Astrocyte of the cerebellum (primary cell): Measurements from ENCODE around the gene PMEL.

ENCODE experiments used
- DNase-seq: peaks from one replicate; pipeline ENCODE4 v3.0.0-alpha.2; 2011; ENCODE audit warnings: low read depth
- H3K4me3 ChIP-seq: 2 replicates; pipeline ENCODE4 v1.5.1; 2011; ENCODE audit warnings: mild to moderate bottlenecking, low read depth, low read length, moderate library complexity
- in situ Hi-C: cut with HindIII; loops from 2 replicates; pipeline ENCODE4 v1.10.0; 2017; ENCODE audit warnings: low sequenced_read_pairs
- TF ChIP-seq, protein P1 (sequence below): IDR thresholded peaks from 2 replicates; pipeline ENCODE4 v1.5.1; 2012; ENCODE audit warnings: low read length, low read depth, moderate library complexity, mild to moderate bottlenecking; ENCODE audit errors: missing control alignments

PMEL gene

DNA sequence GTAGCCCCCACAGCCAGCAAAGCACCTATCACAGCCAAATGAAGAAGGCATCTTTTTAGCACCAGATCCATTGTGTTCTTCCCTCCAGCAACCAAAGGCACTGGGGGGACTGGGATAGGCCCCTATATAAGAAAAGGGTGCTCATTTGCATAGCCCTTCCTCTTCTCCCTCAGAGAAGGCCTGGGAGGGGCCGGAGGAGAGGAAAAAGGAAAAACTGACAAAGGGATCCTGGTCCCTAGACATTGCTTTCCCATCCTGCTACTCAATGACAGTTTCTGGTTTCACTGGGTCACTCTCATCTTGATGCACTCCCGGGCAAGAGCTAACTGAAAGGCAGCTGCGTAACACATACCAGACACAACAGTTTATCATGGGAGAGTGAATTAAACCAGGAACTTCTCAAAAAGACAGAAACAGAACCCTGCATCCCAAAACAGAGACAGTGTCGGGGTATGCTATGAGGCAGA, at the start of gene PMEL:
PMEL (minus strand) TSS at position 102 of the 467 bp plus-strand sequence; CDS start at position 71, 31 bp downstream.
- H3K4me3 ChIP-seq: peak within 1 kb of the TSS; percentile 84
- in situ Hi-C loops: no loop called here
- DNase-seq: no peak
- TF ChIP-seq, protein P1, sequence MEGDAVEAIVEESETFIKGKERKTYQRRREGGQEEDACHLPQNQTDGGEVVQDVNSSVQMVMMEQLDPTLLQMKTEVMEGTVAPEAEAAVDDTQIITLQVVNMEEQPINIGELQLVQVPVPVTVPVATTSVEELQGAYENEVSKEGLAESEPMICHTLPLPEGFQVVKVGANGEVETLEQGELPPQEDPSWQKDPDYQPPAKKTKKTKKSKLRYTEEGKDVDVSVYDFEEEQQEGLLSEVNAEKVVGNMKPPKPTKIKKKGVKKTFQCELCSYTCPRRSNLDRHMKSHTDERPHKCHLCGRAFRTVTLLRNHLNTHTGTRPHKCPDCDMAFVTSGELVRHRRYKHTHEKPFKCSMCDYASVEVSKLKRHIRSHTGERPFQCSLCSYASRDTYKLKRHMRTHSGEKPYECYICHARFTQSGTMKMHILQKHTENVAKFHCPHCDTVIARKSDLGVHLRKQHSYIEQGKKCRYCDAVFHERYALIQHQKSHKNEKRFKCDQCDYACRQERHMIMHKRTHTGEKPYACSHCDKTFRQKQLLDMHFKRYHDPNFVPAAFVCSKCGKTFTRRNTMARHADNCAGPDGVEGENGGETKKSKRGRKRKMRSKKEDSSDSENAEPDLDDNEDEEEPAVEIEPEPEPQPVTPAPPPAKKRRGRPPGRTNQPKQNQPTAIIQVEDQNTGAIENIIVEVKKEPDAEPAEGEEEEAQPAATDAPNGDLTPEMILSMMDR: no peak

DNA sequence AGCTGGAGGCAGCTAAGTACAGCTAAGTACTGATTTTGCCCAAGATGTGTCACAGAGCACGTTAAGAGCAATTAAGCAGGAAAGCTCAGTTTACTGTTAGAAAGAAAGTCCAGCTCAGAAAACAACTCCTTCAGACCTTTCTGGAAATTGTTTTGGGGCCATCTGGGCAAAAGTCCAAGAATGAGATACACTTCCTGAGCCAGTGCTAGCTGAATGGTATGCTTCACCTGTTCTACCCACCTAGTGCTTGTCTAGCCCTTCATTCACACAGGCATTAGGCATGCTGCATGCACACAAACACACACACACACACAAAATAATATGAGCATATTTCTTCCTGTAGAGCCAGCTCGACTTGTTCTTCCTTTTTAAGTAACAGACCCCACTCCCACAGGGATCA, 48.4 kb upstream of the PMEL start:
- in situ Hi-C loops: no loop called here
- H3K4me3 ChIP-seq: no peak overlapping the region
- TF ChIP-seq, protein P1: no peak
- DNase-seq: no peak

DNA sequence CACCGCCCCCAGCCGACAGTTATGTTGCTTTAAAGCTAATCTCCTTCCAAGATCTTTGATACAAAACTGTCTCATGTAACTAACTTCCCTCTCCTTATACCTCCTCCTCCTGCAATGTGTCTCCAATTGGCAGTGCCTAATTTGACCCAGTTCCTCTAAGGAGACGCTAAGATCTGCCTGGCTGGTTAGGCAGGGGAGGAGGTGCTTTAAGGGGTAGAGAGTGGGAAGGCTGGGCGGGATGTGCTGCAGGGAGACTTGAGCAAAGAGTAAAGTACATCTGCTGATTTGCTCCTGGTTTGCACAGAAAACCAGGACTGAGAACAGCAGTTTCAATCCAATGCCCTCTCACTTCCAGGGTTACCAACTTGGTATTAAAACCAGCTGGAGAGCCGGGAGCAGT, 47.6 kb upstream of the PMEL start:
- TF ChIP-seq, protein P1: no peak
- DNase-seq: no peak
- H3K4me3 ChIP-seq: no peak overlapping the region
- in situ Hi-C loops: no loop called here

DNA sequence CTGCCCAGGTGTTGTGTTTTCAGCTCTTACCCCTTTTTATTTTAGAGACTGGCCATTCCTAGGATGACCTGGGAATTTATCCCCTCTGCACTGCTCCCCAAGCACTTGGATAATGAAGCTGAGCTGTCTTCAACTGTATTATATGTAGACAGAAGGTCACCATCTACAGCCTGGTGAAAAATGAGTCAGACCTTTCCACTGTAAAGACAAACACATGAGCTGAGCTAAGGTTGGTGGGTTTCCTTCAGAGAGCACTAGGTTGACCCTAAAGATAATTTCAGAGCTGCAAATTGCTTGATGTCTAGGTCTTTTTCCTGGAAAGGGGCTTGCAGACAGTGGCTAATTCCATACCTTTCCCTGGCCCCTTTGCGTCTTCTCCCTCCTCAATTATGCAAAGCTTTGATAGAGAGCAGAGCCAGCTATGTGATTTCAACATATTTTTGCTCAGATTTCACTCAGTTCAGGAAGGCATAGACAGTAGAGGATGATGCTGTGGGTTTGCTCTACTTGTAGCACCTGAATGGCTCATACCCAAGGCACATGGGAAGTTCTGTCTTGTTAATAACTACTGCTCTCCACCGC, 45.8 kb upstream of the PMEL start:
- no peak for DNase-seq
- TF ChIP-seq, protein P1: no peak
- H3K4me3 ChIP-seq: no peak overlapping the region
- in situ Hi-C loops: no loop called here

DNA sequence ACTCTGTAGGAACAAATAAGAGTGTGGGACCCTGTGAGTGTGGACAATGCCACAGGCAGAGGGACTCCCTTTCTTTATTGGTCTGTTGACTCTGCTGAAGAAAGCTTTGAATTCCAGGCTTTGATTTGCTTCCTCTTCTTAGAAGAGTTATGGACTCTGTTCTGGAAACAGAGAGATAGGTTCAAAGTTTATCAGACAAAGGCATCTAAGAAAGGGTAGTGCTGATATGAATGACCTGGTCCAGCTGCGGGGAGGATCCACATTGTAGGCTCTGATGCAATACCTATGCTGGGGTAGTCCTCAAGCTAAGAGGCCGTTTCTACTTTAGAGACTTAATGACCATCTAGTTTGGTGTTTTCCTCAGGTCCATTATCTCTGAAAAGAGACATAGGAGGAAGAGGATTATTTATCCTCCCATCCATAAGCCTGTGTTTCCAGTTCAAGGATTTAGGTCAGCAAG, 44.3 kb upstream of the PMEL start:
- DNase-seq: no peak
- TF ChIP-seq, protein P1: no peak
- H3K4me3 ChIP-seq: no peak overlapping the region
- in situ Hi-C loops: no loop called here

DNA sequence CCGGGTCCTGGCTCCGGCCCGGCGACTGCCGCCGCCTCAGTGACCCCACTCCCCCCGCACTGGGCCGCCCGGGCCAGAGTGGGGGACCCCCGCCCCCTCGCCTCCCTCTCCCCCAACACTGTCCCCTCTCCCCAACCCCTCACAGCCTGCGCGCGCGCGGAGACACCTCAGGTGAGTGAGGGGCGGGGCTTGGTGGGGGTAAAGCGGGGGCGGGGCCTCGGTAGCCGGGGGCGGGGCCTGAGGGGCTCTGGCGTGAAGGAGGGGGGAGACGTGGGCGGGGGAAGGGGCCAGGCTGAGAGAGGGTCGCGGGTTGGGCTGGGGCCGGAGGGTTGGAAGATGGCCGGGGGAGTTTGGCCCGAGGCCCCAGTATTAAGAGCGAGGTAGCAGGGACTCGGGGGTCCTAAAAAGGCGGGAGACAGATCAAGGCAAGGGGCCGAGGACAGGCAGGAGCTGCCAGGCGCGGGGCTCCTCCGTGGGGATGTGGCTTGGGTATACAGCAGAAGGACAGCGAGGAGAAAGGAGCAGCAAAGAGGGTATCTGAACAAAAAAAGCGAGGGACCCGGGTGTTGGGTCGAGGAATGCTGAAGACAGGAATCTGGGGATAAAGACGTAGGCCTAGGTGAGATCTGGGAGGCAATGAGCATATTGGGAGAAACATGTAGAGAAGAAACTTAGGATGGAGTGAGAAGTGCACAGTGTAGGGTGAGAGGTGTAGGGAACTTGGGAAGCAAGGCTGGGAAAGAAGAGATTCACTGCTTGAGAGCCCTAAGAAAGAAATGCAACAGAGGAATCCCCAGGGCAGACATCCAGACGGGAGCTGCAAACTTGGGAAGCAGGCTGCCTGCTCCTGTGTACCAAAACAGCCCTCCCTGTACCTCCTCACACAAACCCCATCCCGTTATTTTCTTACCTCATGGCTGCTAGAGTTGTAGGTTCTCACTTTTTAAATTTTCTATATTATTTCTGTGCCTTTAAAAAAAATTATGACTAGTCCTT, 42.0 kb upstream of the PMEL start:
- TF ChIP-seq, protein P1: no peak
- peak overlapping the region; percentile 59 for H3K4me3 ChIP-seq
- no peak for DNase-seq
- in situ Hi-C loops: no loop called here
